ENCODE results near the gene ABHD12B. TPM values are rescaled to one million over a fixed set of nuclear protein-coding genes. Genes with fewer than 3 reads are reported as not detected.

ABHD12B gene
- total RNA-seq, 1 donor from 2014 or later: not detected

DNA sequence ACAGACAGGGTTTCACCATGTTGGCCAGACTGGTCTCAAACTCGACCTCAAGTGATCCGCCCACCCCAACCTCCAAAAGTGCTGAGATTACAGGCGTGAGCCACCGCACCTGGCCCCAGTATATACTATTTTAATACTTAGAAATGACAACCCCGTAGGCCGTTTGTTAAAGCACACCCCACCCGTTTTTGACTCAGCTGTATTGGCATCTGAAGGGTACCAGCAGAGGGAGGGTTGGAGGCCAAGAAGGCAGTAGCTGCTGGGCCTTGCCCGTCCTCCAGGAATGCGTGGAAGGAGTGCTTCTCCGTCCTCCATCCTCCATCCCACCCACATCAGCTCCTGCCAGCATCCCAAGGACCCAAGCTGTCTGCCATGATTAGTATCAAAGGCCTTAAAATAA, 34.6 kb upstream of the ABHD12B start:
- H3K27me3 Mint-ChIP-seq (ENCODE audit: insufficient read depth, low read depth): peaks cover 2% of the 10 kb centered on the region
- Histone ChIP-seq H3K79me2 (ENCODE audit: low read depth) (no peaks in the 10 kb centered on the region), H3K27ac (no peak overlapping the region), H3F3A (ENCODE audit: low read depth) (peaks cover 18% of the 10 kb centered on the region), H3K27me3 (peaks cover 26% of the 10 kb centered on the region), H4K20me1 (ENCODE audit: low read depth) (no peaks in the 10 kb centered on the region), H3K4me1 (peaks cover 14% of the 10 kb centered on the region), H2AFZ (replicated peaks) (no peak overlapping the region), H3K9me3 (ENCODE audit: low read depth) (no peaks in the 10 kb centered on the region), H3K4me3 (no peak overlapping the region), H3K9ac (no peak overlapping the region), H3K4me2 (no peak overlapping the region), H3K36me3 (no peaks in the 10 kb centered on the region)
- peaks cover 31% of the 10 kb centered on the region for H3K4me1 Mint-ChIP-seq
- no peak overlapping the region for H3K27ac Mint-ChIP-seq
- TF ChIP-seq, protein P1, sequence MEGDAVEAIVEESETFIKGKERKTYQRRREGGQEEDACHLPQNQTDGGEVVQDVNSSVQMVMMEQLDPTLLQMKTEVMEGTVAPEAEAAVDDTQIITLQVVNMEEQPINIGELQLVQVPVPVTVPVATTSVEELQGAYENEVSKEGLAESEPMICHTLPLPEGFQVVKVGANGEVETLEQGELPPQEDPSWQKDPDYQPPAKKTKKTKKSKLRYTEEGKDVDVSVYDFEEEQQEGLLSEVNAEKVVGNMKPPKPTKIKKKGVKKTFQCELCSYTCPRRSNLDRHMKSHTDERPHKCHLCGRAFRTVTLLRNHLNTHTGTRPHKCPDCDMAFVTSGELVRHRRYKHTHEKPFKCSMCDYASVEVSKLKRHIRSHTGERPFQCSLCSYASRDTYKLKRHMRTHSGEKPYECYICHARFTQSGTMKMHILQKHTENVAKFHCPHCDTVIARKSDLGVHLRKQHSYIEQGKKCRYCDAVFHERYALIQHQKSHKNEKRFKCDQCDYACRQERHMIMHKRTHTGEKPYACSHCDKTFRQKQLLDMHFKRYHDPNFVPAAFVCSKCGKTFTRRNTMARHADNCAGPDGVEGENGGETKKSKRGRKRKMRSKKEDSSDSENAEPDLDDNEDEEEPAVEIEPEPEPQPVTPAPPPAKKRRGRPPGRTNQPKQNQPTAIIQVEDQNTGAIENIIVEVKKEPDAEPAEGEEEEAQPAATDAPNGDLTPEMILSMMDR (IDR thresholded peaks at IDR 0.05): no peak
- TF ChIP-seq EZH2phosphoT487 (IDR thresholded peaks at IDR 0.05): no peak
- TF ChIP-seq EZH2 (IDR thresholded peaks at IDR 0.05): no peak
- H3K4me3 Mint-ChIP-seq: no peak overlapping the region
- H3K36me3 Mint-ChIP-seq: no peaks in the 10 kb centered on the region
- no peaks in the 10 kb centered on the region for H3K9me3 Mint-ChIP-seq
- DNase-seq (ENCODE audit: low spot score): no peak

GRCh38 chr14:50837850-50838470, 33.9 kb upstream of the ABHD12B start:
- TF ChIP-seq EZH2phosphoT487 (IDR thresholded peaks at IDR 0.05): no peak
- no peak for TF ChIP-seq EZH2 (IDR thresholded peaks at IDR 0.05)
- TF ChIP-seq, protein P1 (IDR thresholded peaks at IDR 0.05): no peak
- no peak overlapping the region for H3K27ac ChIP-seq

GRCh38 chr14:50839048-50839447, 32.8 kb upstream of the ABHD12B start:
- no peak overlapping the region for H3K27ac Mint-ChIP-seq
- H4K20me1 ChIP-seq (ENCODE audit: low read depth): no peaks in the 10 kb centered on the region
- no peaks in the 10 kb centered on the region for H3K9me3 Mint-ChIP-seq
- no peak overlapping the region for H3K27ac ChIP-seq
- peaks cover 15% of the 10 kb centered on the region for H3F3A ChIP-seq (ENCODE audit: low read depth)
- H3K4me2 ChIP-seq: no peak overlapping the region
- no peak overlapping the region for H3K4me3 Mint-ChIP-seq
- H3K36me3 ChIP-seq: no peaks in the 10 kb centered on the region
- peaks cover 11% of the 10 kb centered on the region for H3K27me3 ChIP-seq
- peaks cover 14% of the 10 kb centered on the region for H3K4me1 ChIP-seq
- H3K4me3 ChIP-seq: no peak overlapping the region
- TF ChIP-seq EZH2phosphoT487 (IDR thresholded peaks at IDR 0.05) (no peak), EZH2 (IDR thresholded peaks at IDR 0.05) (no peak)
- TF ChIP-seq, protein P1 (IDR thresholded peaks at IDR 0.05): no peak
- no peak for DNase-seq (ENCODE audit: low spot score)
- H2AFZ ChIP-seq (replicated peaks): no peak overlapping the region
- H3K27me3 Mint-ChIP-seq (ENCODE audit: insufficient read depth, low read depth): no peaks in the 10 kb centered on the region
- H3K4me1 Mint-ChIP-seq: peaks cover 23% of the 10 kb centered on the region
- no peaks in the 10 kb centered on the region for H3K79me2 ChIP-seq (ENCODE audit: low read depth)
- no peaks in the 10 kb centered on the region for H3K9me3 ChIP-seq (ENCODE audit: low read depth)
- H3K36me3 Mint-ChIP-seq: no peaks in the 10 kb centered on the region
- H3K9ac ChIP-seq: no peak overlapping the region

More at GRCh38 chr14:50837850-50838470, 33.9 kb upstream of the ABHD12B start:
- Histone ChIP-seq H3F3A (ENCODE audit: low read depth) (peaks cover 15% of the 10 kb centered on the region), H2AFZ (replicated peaks) (no peak overlapping the region), H3K9me3 (ENCODE audit: low read depth) (no peaks in the 10 kb centered on the region), H3K4me3 (no peak overlapping the region), H3K4me1 (peaks cover 14% of the 10 kb centered on the region), H3K27me3 (peaks cover 19% of the 10 kb centered on the region), H3K79me2 (ENCODE audit: low read depth) (no peaks in the 10 kb centered on the region), H3K9ac (no peak overlapping the region), H3K36me3 (no peaks in the 10 kb centered on the region), H4K20me1 (ENCODE audit: low read depth) (no peaks in the 10 kb centered on the region), H3K4me2 (no peak overlapping the region)
- no peak overlapping the region for H3K27ac Mint-ChIP-seq
- H3K36me3 Mint-ChIP-seq: no peaks in the 10 kb centered on the region
- H3K27me3 Mint-ChIP-seq (ENCODE audit: insufficient read depth, low read depth): peaks cover 2% of the 10 kb centered on the region
- H3K4me1 Mint-ChIP-seq: peaks cover 24% of the 10 kb centered on the region
- DNase-seq (ENCODE audit: low spot score): no peak
- H3K9me3 Mint-ChIP-seq: no peaks in the 10 kb centered on the region
- no peak overlapping the region for H3K4me3 Mint-ChIP-seq

Measured in neural progenitor cell (in vitro differentiated cells).